H1 (cell line): ENCODE data around the gene LHX5. TPM values are rescaled to one million over a fixed set of nuclear protein-coding genes. Genes with fewer than 3 reads are reported as not detected.

ENCODE experiments used
- CTCF ChIA-PET: fragments of 300-600 bp; sonication (Branson Sonifier 250); formaldehyde crosslinking; loops from one replicate; lab custom pipeline; 2021; ENCODE audit not compliant: partially characterized antibody; lab: Charles Lee
- POLR2A ChIA-PET: fragments of 300-600 bp; sonication (Branson Sonifier 250); formaldehyde crosslinking; loops from one replicate; lab custom pipeline; 2021; ENCODE audit warnings: inconsistent platforms; ENCODE audit not compliant: partially characterized antibody; lab: Charles Lee
- DNase-seq, 2 experiments: peaks; one replicate each; pipeline versions ENCODE4 v3.0.0 to v3.0.0-alpha.2; 2010 to 2022; ENCODE audit warnings: low spot score in 2 of 2, low read depth in 1 of 2, mixed read lengths in 1 of 2
- FAIRE-seq: peaks from 2 replicates; lab custom pipeline; 2011; peaks lifted over from hg19 to GRCh38; lab: Jason Lieb, UNC
- H2AFZ ChIP-seq: 2 replicates; pipeline ENCODE4 v1.8.1; 2012; ENCODE audit warnings: low read length, inconsistent platforms
- H2AK5ac ChIP-seq: 2 replicates; pipeline ENCODE4 v1.6.1; 2013; ENCODE audit warnings: low read depth, low read length
- H2BK120ac ChIP-seq: replicated peaks from 2 replicates; pipeline ENCODE3; 2013; ENCODE audit warnings: low read depth, low read length, inconsistent platforms
- H2BK12ac ChIP-seq: 2 replicates; pipeline ENCODE4 v1.6.1; 2013; ENCODE audit warnings: low read depth, low read length
- H2BK15ac ChIP-seq: 2 replicates; pipeline ENCODE4 v1.6.1; 2013; ENCODE audit warnings: low read length
- H2BK20ac ChIP-seq: 2 replicates; pipeline ENCODE4 v1.6.1; 2013; ENCODE audit warnings: low read length
- H2BK5ac ChIP-seq: 2 replicates; pipeline ENCODE4 v1.6.1; 2013; ENCODE audit warnings: low read depth, low read length
- H3K14ac ChIP-seq: 2 replicates; pipeline ENCODE4 v1.6.1; 2013; ENCODE audit warnings: inconsistent platforms; ENCODE audit not compliant: insufficient read length
- H3K18ac ChIP-seq: 2 replicates; pipeline ENCODE4 v1.6.1; 2013; ENCODE audit warnings: low read length; ENCODE audit errors: extremely low read depth
- H3K23ac ChIP-seq: 2 replicates; pipeline ENCODE4 v1.6.1; 2013; ENCODE audit warnings: inconsistent platforms; ENCODE audit not compliant: insufficient read length
- H3K23me2 ChIP-seq: 2 replicates; pipeline ENCODE4 v1.6.1; 2013; ENCODE audit warnings: low read depth, low read length
- H3K27ac ChIP-seq: 2 replicates; pipeline ENCODE4 v1.6.1; 2011; ENCODE audit warnings: low read depth, low read length, inconsistent platforms
- H3K27me3 ChIP-seq, 4 experiments: replicated peaks in 1 of 4; 1 replicate in 1 of 4; 2 replicates in 3 of 4; pipeline versions ENCODE4 v1.6.1 to v1.8.1; 2011 to 2013; ENCODE audit warnings: low read length in 3 of 4, mild to moderate bottlenecking in 3 of 4, inconsistent platforms in 2 of 4, mixed read lengths in 2 of 4, moderate library complexity in 1 of 4; ENCODE audit not compliant: control insufficient read depth in 3 of 4, insufficient read depth in 3 of 4; ENCODE audit errors: extremely low read depth in 1 of 4
- H3K36me3 ChIP-seq, 4 experiments: 2 replicates each; pipeline versions ENCODE4 v1.6.1 to v1.8.1; 2011 to 2013; ENCODE audit warnings: mild to moderate bottlenecking in 4 of 4, low read length in 3 of 4, moderate library complexity in 2 of 4, control low read depth in 1 of 4, inconsistent platforms in 1 of 4; ENCODE audit not compliant: insufficient read depth in 4 of 4, control insufficient read depth in 2 of 4
- H3K4ac ChIP-seq: replicated peaks from 2 replicates; pipeline ENCODE3; 2013; ENCODE audit warnings: low read length, low read depth, mixed read lengths, inconsistent platforms; ENCODE audit not compliant: insufficient read length
- H3K4me1 ChIP-seq, 4 experiments: replicated peaks in 1 of 4; 1 replicate in 1 of 4; 2 replicates in 3 of 4; pipeline versions ENCODE4 v1.6.1 to v1.8.1; 2011 to 2013; ENCODE audit warnings: low read length in 3 of 4, inconsistent platforms in 2 of 4, mixed read lengths in 1 of 4; ENCODE audit not compliant: insufficient read depth in 4 of 4, control insufficient read depth in 3 of 4
- H3K4me2 ChIP-seq, 2 experiments: 2 replicates each; pipeline versions ENCODE4 v1.6.1 to v1.8.1; 2011 to 2013; ENCODE audit warnings: low read depth in 2 of 2, low read length in 2 of 2, control low read depth in 1 of 2, inconsistent platforms in 1 of 2, mild to moderate bottlenecking in 1 of 2; ENCODE audit not compliant: insufficient read depth in 1 of 2
- H3K4me3 ChIP-seq, 4 experiments: fragments of 200-600, 300-600 bp in 1 of 4; sonication (generic), shearing (Covaris generic), sonication (Bioruptor Twin) in 1 of 4; 2 replicates each; pipeline versions ENCODE4 v1.5.1 to v1.8.1; 2011 to 2016; ENCODE audit warnings: low read length in 4 of 4, low read depth in 3 of 4, control low read depth in 2 of 4, inconsistent platforms in 2 of 4, mild to moderate bottlenecking in 2 of 4, mixed read lengths in 1 of 4, moderate library complexity in 1 of 4; ENCODE audit not compliant: insufficient read depth in 2 of 4; ENCODE audit errors: extremely low read depth in 1 of 4
- H3K56ac ChIP-seq: replicated peaks from 2 replicates; pipeline ENCODE3; 2013; ENCODE audit warnings: low read depth, mild to moderate bottlenecking, mixed read lengths, low read length, inconsistent platforms; ENCODE audit not compliant: insufficient read length
- H3K79me1 ChIP-seq: 2 replicates; pipeline ENCODE4 v1.6.1; 2013; ENCODE audit warnings: low read depth, low read length, control low read depth
- H3K79me2 ChIP-seq, 2 experiments: 2 replicates each; pipeline versions ENCODE4 v1.6.1 to v1.8.1; 2012 to 2013; ENCODE audit warnings: low read length in 2 of 2, mild to moderate bottlenecking in 2 of 2, inconsistent platforms in 1 of 2; ENCODE audit not compliant: insufficient read depth in 2 of 2, control insufficient read depth in 1 of 2
- H3K9ac ChIP-seq, 4 experiments: replicated peaks in 1 of 4; 1 replicate in 1 of 4; 2 replicates in 3 of 4; pipeline versions ENCODE4 v1.6.1 to v1.8.1; 2011 to 2013; ENCODE audit warnings: low read depth in 3 of 4, low read length in 3 of 4, control low read depth in 2 of 4, mild to moderate bottlenecking in 2 of 4, moderate library complexity in 2 of 4, inconsistent platforms in 1 of 4; ENCODE audit errors: extremely low read depth in 1 of 4
- H3K9me3 ChIP-seq, 2 experiments: 2 replicates each; pipeline versions ENCODE4 v1.6.1 to v1.8.1; 2012 to 2013; ENCODE audit warnings: mild to moderate bottlenecking in 2 of 2, moderate library complexity in 2 of 2, control low read depth in 1 of 2, inconsistent platforms in 1 of 2, low read depth in 1 of 2, low read length in 1 of 2, mixed read lengths in 1 of 2; ENCODE audit not compliant: insufficient read depth in 2 of 2
- H4K20me1 ChIP-seq, 2 experiments: replicated peaks in 1 of 2; 2 replicates each; pipeline versions ENCODE3 to v1.8.1; 2011 to 2013; ENCODE audit warnings: inconsistent platforms in 2 of 2, low read length in 2 of 2, mild to moderate bottlenecking in 1 of 2; ENCODE audit not compliant: insufficient read depth in 2 of 2, control insufficient read depth in 1 of 2
- H4K5ac ChIP-seq: 2 replicates; pipeline ENCODE4 v1.6.1; 2013; ENCODE audit warnings: low read length, low read depth, mixed read lengths, inconsistent platforms; ENCODE audit not compliant: insufficient read length
- H4K8ac ChIP-seq: 2 replicates; pipeline ENCODE4 v1.8.0; 2013; ENCODE audit warnings: mild to moderate bottlenecking, moderate library complexity, low read length, inconsistent platforms; ENCODE audit not compliant: insufficient read depth; ENCODE audit errors: extremely low read depth
- H4K91ac ChIP-seq: replicated peaks from 2 replicates; pipeline ENCODE3; 2013; ENCODE audit warnings: low read length, mixed read lengths, inconsistent platforms; ENCODE audit not compliant: insufficient read length
- ASH2L ChIP-seq: fragments of 200-600, 300-600 bp; sonication (generic); IDR thresholded peaks from one replicate; pipeline ENCODE4 v1.7.1; 2017; ENCODE audit warnings: low read length
- BCL11A ChIP-seq, 2 experiments: IDR thresholded peaks; one replicate each; pipeline ENCODE4 v1.6.1; 2011; ENCODE audit warnings: low read depth in 2 of 2, low read length in 2 of 2, mild to moderate bottlenecking in 2 of 2
- MAX ChIP-seq: IDR thresholded peaks from 2 replicates; pipeline ENCODE4 v1.6.1; 2012; ENCODE audit warnings: inconsistent platforms
- WGBS, 2 experiments: shearing (Covaris generic) in 1 of 2; methylation state at CpG; one replicate each; pipeline versions ENCODE4 v1.1.6 to v1.1.7; 2013 to 2015; ENCODE audit warnings: low lambda C conversion rate in 2 of 2, mixed read lengths in 2 of 2, inconsistent platforms in 1 of 2, low coverage in 1 of 2, missing lambda C conversion rate in 1 of 2; ENCODE audit not compliant: insufficient replicate concordance in 2 of 2, insufficient coverage in 1 of 2, insufficient read length in 1 of 2; ENCODE audit errors: extremely low coverage in 1 of 2, missing lambda C conversion rate in 1 of 2; 5-methylcytosine and 5-hydroxymethylcytosine counted together
- polyA plus RNA-seq, 7 experiments: library from polyadenylated mRNA; depleted of rRNA in 3 of 7; stranded (reverse) in 5 of 7; unstranded in 2 of 7; fragments of >200 nt in 5 of 7; fragments of 200-250 nt in 2 of 7; gene quantifications; 1 replicate in 5 of 7; 2 replicates in 1 of 7; 4 replicates in 1 of 7; pipeline versions ENCODE4 v1.2.1 to v1.2.3, GENCODE V29; 2011 to 2013; ENCODE audit warnings: missing spikeins in 2 of 7, mixed read lengths in 2 of 7
- total RNA-seq: library from RNA; stranded (reverse); fragmentation: NEBNext Ultra II Directional; extraction: Animal tissue kit (Norgen Biotek cat#: 25700); gene quantifications from 2 replicates; pipeline ENCODE4 v1.2.1, GENCODE V29; 2021
- TF ChIP-seq, protein P1 (sequence below): IDR thresholded peaks from 2 replicates; pipeline ENCODE4 v1.6.1; 2012; ENCODE audit warnings: inconsistent platforms

LHX5 gene
- total and polyA plus RNA-seq, 2 of the 8 experiments (the other 6 are each of a cell fraction or from before 2014, with no cell fraction given) = 0.47 to 1.1 TPM

DNA sequence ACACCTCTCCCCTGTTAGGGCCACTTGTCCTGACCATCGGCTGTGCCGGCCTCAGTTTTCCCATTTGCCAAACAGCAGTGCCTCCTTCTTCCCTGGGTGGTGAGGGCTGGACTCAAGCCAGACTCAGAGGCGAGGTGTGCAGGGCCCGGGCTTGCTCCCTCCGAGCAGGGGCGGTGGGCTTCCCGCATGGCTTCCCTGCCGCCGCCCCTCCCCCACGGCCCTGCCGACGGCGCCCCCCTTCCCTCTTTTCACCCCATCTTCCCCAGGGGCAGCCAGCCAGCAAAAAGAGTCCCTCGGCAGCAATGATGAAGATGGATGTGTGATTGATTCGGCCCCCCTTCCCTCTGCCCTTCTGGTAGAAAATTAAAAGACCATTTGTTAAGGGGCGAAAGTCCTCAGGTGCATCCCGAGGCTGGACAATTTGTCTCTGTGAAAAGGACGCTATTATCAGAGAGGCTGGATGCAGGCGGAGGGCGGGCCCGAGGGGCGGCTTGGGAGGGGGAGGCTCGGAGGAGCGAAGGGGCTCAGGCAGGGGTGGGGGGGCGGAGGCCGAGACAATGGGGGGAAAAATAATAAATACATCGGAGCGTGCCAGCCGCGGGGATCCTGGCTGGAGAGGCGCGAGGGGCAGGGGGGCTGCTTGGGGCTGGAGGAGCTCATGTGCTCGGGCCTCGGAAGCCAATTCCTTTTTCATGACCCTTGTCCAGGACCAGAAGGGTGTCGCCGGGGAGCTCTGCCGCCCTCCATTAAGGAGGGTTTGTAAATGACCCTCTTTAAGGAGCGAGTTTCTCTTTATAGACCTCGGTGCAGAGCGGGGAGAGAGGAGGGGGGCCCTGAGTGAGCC lies 48.0 kb upstream of the LHX5 start:
- CTCF ChIA-PET = interaction anchor here (0.6 to 1.2 kb wide), 4 partner anchors 20 to 389 kb away, joined by 3 to 5 read pairs (median 3); no protein-coding TSS in a partner anchor
- H3K4ac ChIP-seq = no peak overlapping the region
- H3K9me3 ChIP-seq = peaks cover 4 to 5% of the 10 kb centered on the region in 2 experiments; a peak in 3 of 4 replicates
- WGBS, 2 experiments = 17% methylated on average over 21 of the region's 40 CpGs; no CpG with 5 or more reads in 1 of the 2 experiments
- no peak overlapping the region for H3K9ac ChIP-seq
- no peaks in the 10 kb centered on the region for H4K20me1 ChIP-seq
- 0 out of 2 replicates have a peak, but pooled peaks have one; percentile 12 for TF ChIP-seq MAX
- peak; percentile 20 for TF ChIP-seq ASH2L
- no peak for TF ChIP-seq BCL11A (IDR thresholded peaks at IDR 0.05; ENCODE audit: low read depth in 2 of 2, low read length in 2 of 2)
- TF ChIP-seq, protein P1, sequence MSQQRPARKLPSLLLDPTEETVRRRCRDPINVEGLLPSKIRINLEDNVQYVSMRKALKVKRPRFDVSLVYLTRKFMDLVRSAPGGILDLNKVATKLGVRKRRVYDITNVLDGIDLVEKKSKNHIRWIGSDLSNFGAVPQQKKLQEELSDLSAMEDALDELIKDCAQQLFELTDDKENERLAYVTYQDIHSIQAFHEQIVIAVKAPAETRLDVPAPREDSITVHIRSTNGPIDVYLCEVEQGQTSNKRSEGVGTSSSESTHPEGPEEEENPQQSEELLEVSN = peak; percentile 50; the same call in 1 of the 2 replicates
- peak overlapping the region; percentile 61 for H2BK120ac ChIP-seq
- no peak overlapping the region for H2AK5ac ChIP-seq
- no peak overlapping the region for H3K23ac ChIP-seq
- H3K36me3 ChIP-seq = peaks cover 0 to 2% (median 0%) of the 10 kb centered on the region in 4 experiments; a peak in 1 of 8 replicates
- peak overlapping the region; percentile 39 to 69 for H3K4me2 ChIP-seq
- H2AFZ ChIP-seq = no peak overlapping the region
- H3K79me2 ChIP-seq = no peaks in the 10 kb centered on the region
- H2BK5ac ChIP-seq = no peak overlapping the region; the same call in 1 of the 2 replicates
- peak overlapping the region; percentile 61 for H4K91ac ChIP-seq
- no peak overlapping the region for H4K5ac ChIP-seq
- H4K8ac ChIP-seq = no peak overlapping the region; the same call in 1 of the 2 replicates
- no peak for DNase-seq
- H3K4me1 ChIP-seq = peaks cover 0 to 6% (median 5%) of the 10 kb centered on the region in 4 experiments; a peak in 6 of 7 replicates
- no peaks in the 10 kb centered on the region for H3K79me1 ChIP-seq
- H3K18ac ChIP-seq = peak overlapping the region; percentile 64
- H3K4me3 ChIP-seq = peak overlapping the region in 2 of 4 experiments; percentile 26 to 55; a peak in 4 of 8 replicates
- H3K56ac ChIP-seq = no peak overlapping the region
- POLR2A ChIA-PET = no interaction called here
- no peak for FAIRE-seq
- H3K27me3 ChIP-seq = peaks cover 11 to 34% (median 29%) of the 10 kb centered on the region in 4 experiments
- no peak overlapping the region for H3K27ac ChIP-seq
- H2BK20ac ChIP-seq = peak overlapping the region; percentile 80; the same call in 1 of the 2 replicates
- no peak overlapping the region for H2BK15ac ChIP-seq
- H2BK12ac ChIP-seq = peak overlapping the region; percentile 87; the same call in 1 of the 2 replicates
- no peaks in the 10 kb centered on the region; the same call in 1 of the 2 replicates for H3K23me2 ChIP-seq
- H3K14ac ChIP-seq = no peak overlapping the region
